HCT116 (cell line): ENCODE measurements around the gene AKAP8. TPM values are rescaled to one million over a fixed set of nuclear protein-coding genes. Genes with fewer than 3 reads are reported as not detected.

Experiments used
- ATAC-seq: fragments of 200-7000 bp; cut with Tn5 transposase; 2 replicates; pipeline ENCODE4 v1.9.1; 2020; ENCODE audit warnings: mild to moderate bottlenecking, moderate library complexity
- BruUV-seq: library from RNA; stranded (reverse); fragments of 400-500 nt; replicated peaks from 2 replicates; lab custom pipeline; 2021; lab: Mats Ljungman, UMichigan
- CTCF ChIA-PET: fragments of 300-600 bp; sonication (Branson Sonifier 250); formaldehyde crosslinking; loops from one replicate; lab custom pipeline; 2021; ENCODE audit warnings: antibody characterized with exemption; lab: Charles Lee
- POLR2A ChIA-PET: fragments of 300-600, 350-600 bp; sonication (Branson Sonifier 250); formaldehyde crosslinking; loops from one replicate; lab custom pipeline; 2021; ENCODE audit warnings: antibody characterized with exemption; lab: Charles Lee
- RAD21 ChIA-PET, 2 experiments: fragments of 300-600 bp; sonication (Branson Sonifier 250); formaldehyde crosslinking; loops; one replicate each; lab custom pipeline; 2023; ENCODE audit warnings: low total read pairs in 2 of 2; ENCODE audit not compliant: uncharacterized antibody in 2 of 2, unreplicated experiment in 2 of 2, low non-redundant PET in 1 of 2; lab: Charles Lee
- DNase-seq: peaks from one replicate; pipeline ENCODE4 v3.0.0-alpha.2; 2010; ENCODE audit warnings: low read depth, low spot score
- H2AFZ ChIP-seq: fragments of 200-600 bp; shearing (Covaris generic), sonication (generic); 2 replicates; pipeline ENCODE4 v1.6.1; 2017; ENCODE audit warnings: low read depth, mixed run types, mixed read lengths, antibody characterized with exemption, low read length; ENCODE audit not compliant: poor library complexity, severe bottlenecking
- H3K27ac ChIP-seq: 2 replicates; pipeline ENCODE4 v1.5.1; 2012; ENCODE audit warnings: low read depth, low read length
- H3K27me3 ChIP-seq: fragments of 200-600 bp; sonication (generic); 2 replicates; pipeline ENCODE4 v1.6.1; 2016; ENCODE audit warnings: mixed run types, low read length, mixed read lengths; ENCODE audit not compliant: insufficient read depth
- H3K36me3 ChIP-seq, 2 experiments: fragments of 200-500 bp in 1 of 2; fragments of 200-600 bp in 1 of 2; sonication (Bioruptor generic) in 1 of 2; sonication (generic) in 1 of 2; 2 replicates each; pipeline versions ENCODE4 v1.5.1 to v1.6.1; 2014 to 2016; ENCODE audit warnings: low read length in 2 of 2, inconsistent platforms in 1 of 2, mixed read lengths in 1 of 2, mixed run types in 1 of 2; ENCODE audit not compliant: insufficient read depth in 2 of 2, control insufficient read depth in 1 of 2
- H3K4me1 ChIP-seq, 2 experiments: fragments of 200-600 bp in 1 of 2; sonication (generic) in 1 of 2; 2 replicates each; pipeline versions ENCODE4 v1.5.1 to v1.6.1; 2012 to 2017; ENCODE audit warnings: low read length in 2 of 2, inconsistent platforms in 1 of 2, mild to moderate bottlenecking in 1 of 2, mixed read lengths in 1 of 2, mixed run types in 1 of 2, moderate library complexity in 1 of 2; ENCODE audit not compliant: insufficient read depth in 2 of 2, control insufficient read depth in 1 of 2
- H3K4me2 ChIP-seq: fragments of 200-600 bp; sonication (generic); 2 replicates; pipeline ENCODE4 v1.6.1; 2017; ENCODE audit warnings: mixed run types, low read length, mixed read lengths
- H3K4me3 ChIP-seq, 2 experiments: fragments of 200-600 bp in 1 of 2; sonication (generic) in 1 of 2; replicated peaks in 1 of 2; 2 replicates each; pipeline ENCODE4 v1.5.1; 2011 to 2016; ENCODE audit warnings: low read length in 2 of 2, control low read depth in 1 of 2, low read depth in 1 of 2, mild to moderate bottlenecking in 1 of 2, mixed read lengths in 1 of 2, mixed run types in 1 of 2
- H3K79me2 ChIP-seq: fragments of 200-600 bp; sonication (generic); 2 replicates; pipeline ENCODE4 v1.6.1; 2017; ENCODE audit warnings: mild to moderate bottlenecking, mixed run types, low read length, moderate library complexity, mixed read lengths; ENCODE audit not compliant: insufficient read depth
- H3K9ac ChIP-seq: fragments of 200-600 bp; sonication (generic); 2 replicates; pipeline ENCODE4 v1.6.1; 2016; ENCODE audit warnings: low read length, mixed read lengths
- H3K9me2 ChIP-seq: fragments of 200-600 bp; sonication (generic), shearing (Covaris generic); 2 replicates; pipeline ENCODE4 v1.6.1; 2017; ENCODE audit warnings: mixed run types, mild to moderate bottlenecking, moderate library complexity; ENCODE audit not compliant: insufficient read depth
- H3K9me3 ChIP-seq, 2 experiments: fragments of 200-500 bp in 1 of 2; fragments of 200-600 bp in 1 of 2; sonication (Bioruptor generic) in 1 of 2; sonication (generic) in 1 of 2; 2 replicates each; pipeline ENCODE4 v1.6.1; 2014 to 2017; ENCODE audit warnings: low read length in 2 of 2, mixed read lengths in 2 of 2, inconsistent platforms in 1 of 2, low read depth in 1 of 2, mild to moderate bottlenecking in 1 of 2, mixed run types in 1 of 2, moderate library complexity in 1 of 2; ENCODE audit not compliant: control insufficient read depth in 1 of 2, insufficient read depth in 1 of 2
- H4K20me1 ChIP-seq: fragments of 200-600 bp; sonication (generic), shearing (Covaris generic); 2 replicates; pipeline ENCODE4 v1.6.1; 2017; ENCODE audit warnings: mixed run types, mild to moderate bottlenecking, moderate library complexity; ENCODE audit not compliant: insufficient read depth
- CEBPB ChIP-seq: IDR thresholded peaks from 2 replicates; pipeline ENCODE4 v1.6.1; 2012; ENCODE audit warnings: low read depth
- CTCF ChIP-seq, 3 experiments: fragments of 200-600 bp in 1 of 3; sonication (generic) in 1 of 3; IDR thresholded peaks in 2 of 3; conservative IDR thresholded peaks in 1 of 3; 2 replicates each; pipeline ENCODE4 v1.5.1; 2012 to 2017; ENCODE audit warnings: low read depth in 2 of 3, low read length in 2 of 3, antibody characterized with exemption in 1 of 3, borderline replicate concordance in 1 of 3, control low read depth in 1 of 3, mild to moderate bottlenecking in 1 of 3, mixed read lengths in 1 of 3, mixed run types in 1 of 3, moderate library complexity in 1 of 3; ENCODE audit not compliant: insufficient read depth in 1 of 3
- EGR1 ChIP-seq: IDR thresholded peaks from 2 replicates; pipeline ENCODE4 v1.6.1; 2012; ENCODE audit warnings: low read depth
- EZH2 ChIP-seq: fragments of 200-600 bp; sonication (generic); IDR thresholded peaks from 2 replicates; pipeline ENCODE4 v1.6.1; 2017; ENCODE audit warnings: antibody characterized with exemption, mixed run types
- EZH2phosphoT487 ChIP-seq: fragments of 200-600 bp; IDR thresholded peaks from 2 replicates; pipeline ENCODE4 v1.6.1; 2018; ENCODE audit warnings: antibody characterized with exemption, borderline replicate concordance
- FOSL1 ChIP-seq: IDR thresholded peaks from 2 replicates; pipeline ENCODE4 v1.6.1; 2012; ENCODE audit warnings: low read depth
- JUND ChIP-seq: IDR thresholded peaks from 2 replicates; pipeline ENCODE4 v1.6.1; 2012
- SIN3A ChIP-seq: IDR thresholded peaks from 2 replicates; pipeline ENCODE4 v1.6.1; 2012; ENCODE audit warnings: low read depth
- SP1 ChIP-seq: IDR thresholded peaks from 2 replicates; pipeline ENCODE4 v1.6.1; 2012; ENCODE audit warnings: low read depth
- SRF ChIP-seq: IDR thresholded peaks from 2 replicates; pipeline ENCODE4 v1.6.1; 2012; ENCODE audit warnings: low read depth
- YY1 ChIP-seq: IDR thresholded peaks from 2 replicates; pipeline ENCODE4 v1.6.1; 2011; ENCODE audit warnings: low read length, low read depth, moderate library complexity, mild to moderate bottlenecking; ENCODE audit not compliant: insufficient replicate concordance; ENCODE audit errors: extremely low read depth
- ZBTB33 ChIP-seq: IDR thresholded peaks from 2 replicates; pipeline ENCODE4 v1.6.1; 2011; ENCODE audit warnings: mild to moderate bottlenecking, low read length, moderate library complexity; ENCODE audit not compliant: insufficient replicate concordance; ENCODE audit errors: extremely low read depth
- ZFX ChIP-seq: fragments of 450-650 bp; IDR thresholded peaks from 2 replicates; pipeline ENCODE4 v1.6.1; 2017
- intact Hi-C: fragments of 100-400 bp; cut with micrococcal nuclease; formaldehyde crosslinking; loops from 2 replicates; pipeline ENCODE4 v1.10.0; 2022
- total RNA-seq: library from RNA; stranded (reverse); gene quantifications from one replicate; pipeline ENCODE4 v1.2.1, GENCODE V29; 2021; ENCODE audit not compliant: unreplicated experiment

AKAP8 gene
- total RNA-seq, 1 experiment from 2014 or later = 50.6 TPM

DNA sequence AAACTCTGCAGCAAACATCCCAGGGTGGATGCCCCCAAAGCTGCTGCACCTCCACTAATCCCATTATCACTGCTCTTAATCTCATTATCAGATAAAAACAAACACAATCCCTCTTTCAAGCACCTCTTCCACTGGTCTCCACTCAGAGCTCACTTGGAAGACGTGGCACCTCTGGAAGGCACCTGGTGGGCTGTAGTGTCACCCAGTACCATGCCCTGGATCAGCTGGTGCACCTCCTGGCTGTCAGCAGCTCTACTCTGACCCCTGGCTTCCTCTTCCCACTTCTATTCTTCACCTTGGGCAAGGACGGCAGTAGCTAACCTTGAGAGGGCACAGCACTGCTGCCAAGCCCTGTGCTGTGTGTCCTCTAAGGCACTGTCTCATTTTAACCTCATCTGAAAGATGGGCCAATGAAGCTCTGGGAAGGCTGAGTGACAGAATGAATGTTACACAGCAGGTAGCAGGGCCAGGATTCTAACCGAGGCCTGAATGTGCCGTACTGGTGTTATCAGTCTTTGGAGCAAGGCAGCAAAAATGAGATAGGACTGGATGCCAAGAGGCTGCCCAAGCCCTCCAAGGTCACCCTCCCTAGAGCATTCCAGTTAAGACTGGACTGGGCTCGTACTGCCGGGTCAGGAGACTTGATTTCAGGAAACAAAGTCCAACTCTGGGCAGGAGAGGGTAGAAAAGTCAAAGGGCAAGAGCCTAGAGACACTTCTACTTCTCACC, 54.6 kb downstream of the AKAP8 start:
- no peak overlapping the region for H3K27ac ChIP-seq

More for the DNA sequence above, 54.6 kb downstream of the AKAP8 start:
- no TSS peak for BruUV-seq
- no peak overlapping the region for H2AFZ ChIP-seq
- H3K4me2 ChIP-seq = no peak overlapping the region
- ChIA-PET CTCF (no interaction called here), POLR2A (no interaction called here), RAD21 (no interaction called here)
- DNase-seq (no peak), ATAC-seq (no peak)
- no peak overlapping the region for H3K9ac ChIP-seq
- peaks cover 97% of the 10 kb centered on the region for H3K79me2 ChIP-seq
- no peaks in the 10 kb centered on the region for H3K36me3 ChIP-seq
- intact Hi-C loops = no loop called here
- no peak for TF ChIP-seq CTCF (IDR thresholded peaks at IDR 0.05 in 2 of 3, conservative IDR thresholded peaks at IDR 0.05 in 1 of 3; ENCODE audit: borderline replicate concordance in 1 of 3, insufficient read depth in 1 of 3, low read depth in 2 of 3, low read length in 2 of 3)
- no peak for TF ChIP-seq EZH2
- no peak for TF ChIP-seq ZBTB33
- no peak for TF ChIP-seq JUND
- TF ChIP-seq ZFX = no peak
- no peak for TF ChIP-seq EGR1
- TF ChIP-seq EZH2phosphoT487 = no peak
- no peak for TF ChIP-seq YY1
- no peak for TF ChIP-seq SP1
- no peak for TF ChIP-seq SIN3A
- no peak for TF ChIP-seq CEBPB
- TF ChIP-seq FOSL1 = no peak
- TF ChIP-seq SRF = no peak
- peaks cover 0 to under 1% of the 10 kb centered on the region in 2 experiments; a peak in 2 of 4 replicates for H3K4me1 ChIP-seq
- H3K27me3 ChIP-seq = no peaks in the 10 kb centered on the region
- H3K4me3 ChIP-seq = no peak overlapping the region
- H4K20me1 ChIP-seq = peaks cover 12% of the 10 kb centered on the region
- no peaks in the 10 kb centered on the region for H3K9me3 ChIP-seq
- H3K9me2 ChIP-seq = no peaks in the 10 kb centered on the region
